GM19043 (cell line): ENCODE data around the gene FBXL7.

Experiments used
- ATAC-seq: cut with Tn5 transposase; IDR thresholded peaks from one replicate; pipeline ENCODE4 v1.9.1; 2021; ENCODE audit warnings: low read depth; ENCODE audit not compliant: unreplicated experiment

Gene FBXL7

DNA sequence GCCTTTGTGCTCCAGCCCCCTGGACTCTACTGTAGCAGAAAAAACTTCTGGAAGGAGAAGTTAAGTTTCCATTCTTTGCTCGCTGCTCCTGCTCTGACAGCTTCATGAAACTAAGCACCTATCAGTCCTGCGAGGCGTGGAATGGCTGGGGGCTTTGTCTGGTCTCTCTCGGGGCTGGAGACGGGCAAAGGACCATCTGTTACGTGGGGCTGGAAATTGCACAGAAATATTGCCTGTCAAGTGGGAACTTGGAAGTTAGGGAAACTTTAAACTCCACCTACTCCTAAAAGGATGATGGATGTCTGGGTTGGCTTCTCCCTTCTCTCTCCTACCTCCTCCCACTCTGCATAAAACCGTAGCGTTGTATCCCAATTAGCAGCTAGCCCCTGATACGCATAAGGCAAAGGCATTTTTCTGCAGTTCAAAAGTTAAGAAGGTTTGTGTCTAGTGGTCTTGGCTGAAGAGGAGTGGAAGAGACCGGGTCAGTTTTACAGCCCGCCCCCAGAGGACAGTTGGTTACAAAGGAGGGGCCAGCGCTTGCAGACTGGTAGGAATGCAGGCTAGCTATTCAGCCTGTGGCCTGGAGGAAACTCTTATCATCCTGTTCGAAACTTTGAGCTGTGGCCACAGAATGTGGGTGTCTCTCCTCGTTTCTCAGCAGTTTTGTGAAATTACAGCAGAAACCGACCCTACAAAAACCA lies 1.3 kb downstream of the FBXL7 start:
- ATAC-seq: no peak

GRCh38 chr5:15502208-15502607 lies 2.2 kb downstream of the FBXL7 start:
- no peak for ATAC-seq

DNA sequence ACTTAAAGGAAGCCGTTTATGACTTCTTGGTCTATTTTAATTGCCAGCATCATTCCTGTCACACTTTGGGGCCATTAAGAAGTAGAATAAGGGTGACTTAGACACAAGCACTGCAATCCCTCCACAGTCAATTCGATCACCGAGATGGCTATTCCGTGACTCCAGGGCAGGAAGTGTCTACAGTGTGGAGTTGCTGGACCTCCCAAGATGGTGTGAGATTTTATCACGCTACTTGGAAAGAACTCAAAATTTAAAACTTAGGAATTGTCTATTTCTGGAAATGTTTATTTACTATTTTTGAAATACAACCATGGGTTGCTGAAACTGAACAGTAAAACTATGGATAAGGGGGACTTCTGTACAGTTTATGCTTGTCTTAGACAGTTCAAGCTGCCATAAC lies 6.2 kb downstream of the FBXL7 start:
- no peak for ATAC-seq

- no peak for ATAC-seq
Observed at GRCh38 chr5:15506897-15507296, 6.9 kb downstream of the FBXL7 start.

DNA sequence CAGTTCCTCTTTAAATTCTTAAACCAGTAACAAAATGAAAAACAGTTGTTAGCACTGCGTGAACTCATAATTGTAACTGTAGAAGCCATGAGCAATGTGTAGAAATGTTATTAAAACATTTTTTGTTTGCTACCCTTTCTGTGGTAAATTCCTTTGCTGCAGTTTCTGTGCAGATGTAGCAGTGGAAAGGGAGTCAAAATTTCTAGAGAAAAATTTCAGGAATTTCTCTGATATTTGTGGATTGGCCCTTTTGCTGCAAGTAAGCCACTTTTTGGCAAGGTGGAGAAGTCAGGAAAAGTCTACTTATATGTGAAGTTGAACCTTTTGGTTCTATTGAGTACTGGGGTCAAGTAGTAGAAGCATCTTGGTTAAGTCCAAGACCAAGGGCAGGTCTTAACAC lies 10.1 kb downstream of the FBXL7 start:
- no peak for ATAC-seq

DNA sequence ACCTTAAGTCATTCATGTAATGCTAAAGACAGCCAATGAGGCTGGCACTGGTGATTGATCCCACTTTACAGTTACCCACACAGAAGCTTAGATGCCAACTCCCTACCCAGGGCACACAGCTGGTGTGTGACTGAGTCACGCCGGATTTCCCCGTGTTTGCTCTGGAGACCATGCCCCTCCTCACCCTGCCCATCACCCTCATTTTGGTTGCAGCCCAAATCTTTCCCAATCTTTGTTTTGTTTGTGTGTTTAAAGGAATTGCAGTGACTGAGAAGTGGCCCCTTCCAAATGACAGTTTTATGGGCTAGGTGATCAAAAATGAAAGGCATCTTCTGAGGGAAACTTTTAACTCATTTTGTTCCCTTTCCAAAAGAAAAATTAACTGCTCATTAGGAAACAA lies 10.9 kb downstream of the FBXL7 start:
- ATAC-seq: no peak

DNA sequence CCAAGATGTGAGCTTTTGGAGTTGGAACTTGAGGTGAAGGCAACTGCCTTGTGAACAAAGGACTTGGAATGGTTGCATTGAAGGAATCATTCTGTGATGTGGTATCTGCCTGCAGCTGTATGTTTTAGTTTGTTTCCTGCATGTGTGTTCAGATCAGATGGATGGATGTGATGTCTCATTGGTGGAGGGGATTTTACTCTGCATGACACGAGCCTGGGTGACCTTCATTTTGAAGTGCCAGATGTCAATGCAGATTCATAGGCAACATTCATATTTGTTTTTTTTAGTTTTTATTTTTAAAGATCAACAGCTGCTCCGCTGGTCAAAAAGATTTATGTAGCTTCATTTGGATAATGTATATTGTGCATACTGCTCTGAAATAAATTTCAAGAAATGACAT lies 13.5 kb downstream of the FBXL7 start:
- no peak for ATAC-seq

GRCh38 chr5:15513911-15514310 lies 13.9 kb downstream of the FBXL7 start:
- ATAC-seq: no peak

GRCh38 chr5:15515229-15515628 lies 15.2 kb downstream of the FBXL7 start:
- no peak for ATAC-seq

- ATAC-seq: no peak
Observed at GRCh38 chr5:15516486-15516885, 16.5 kb downstream of the FBXL7 start.

DNA sequence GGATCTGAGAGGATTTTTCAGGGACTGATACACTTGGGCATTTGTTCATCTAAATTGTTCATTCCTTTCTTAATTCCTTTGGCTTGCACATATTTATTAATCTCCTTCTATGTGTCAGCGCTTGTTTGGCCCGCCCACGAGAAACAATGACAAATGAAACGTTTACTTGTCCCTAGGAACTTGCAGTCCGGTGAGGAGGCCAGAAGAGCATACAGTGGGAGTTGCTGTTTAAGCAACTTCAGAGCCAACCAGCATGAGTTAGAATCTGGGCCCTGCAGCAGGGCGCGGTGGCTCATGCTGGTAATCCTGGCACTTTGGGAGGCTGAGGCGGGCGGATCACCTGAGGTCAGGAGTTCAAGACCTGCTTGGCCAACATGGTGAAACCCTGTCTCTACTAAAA lies 18.8 kb downstream of the FBXL7 start:
- ATAC-seq: no peak

GRCh38 chr5:15520856-15521255 lies 20.9 kb downstream of the FBXL7 start:
- no peak for ATAC-seq

DNA sequence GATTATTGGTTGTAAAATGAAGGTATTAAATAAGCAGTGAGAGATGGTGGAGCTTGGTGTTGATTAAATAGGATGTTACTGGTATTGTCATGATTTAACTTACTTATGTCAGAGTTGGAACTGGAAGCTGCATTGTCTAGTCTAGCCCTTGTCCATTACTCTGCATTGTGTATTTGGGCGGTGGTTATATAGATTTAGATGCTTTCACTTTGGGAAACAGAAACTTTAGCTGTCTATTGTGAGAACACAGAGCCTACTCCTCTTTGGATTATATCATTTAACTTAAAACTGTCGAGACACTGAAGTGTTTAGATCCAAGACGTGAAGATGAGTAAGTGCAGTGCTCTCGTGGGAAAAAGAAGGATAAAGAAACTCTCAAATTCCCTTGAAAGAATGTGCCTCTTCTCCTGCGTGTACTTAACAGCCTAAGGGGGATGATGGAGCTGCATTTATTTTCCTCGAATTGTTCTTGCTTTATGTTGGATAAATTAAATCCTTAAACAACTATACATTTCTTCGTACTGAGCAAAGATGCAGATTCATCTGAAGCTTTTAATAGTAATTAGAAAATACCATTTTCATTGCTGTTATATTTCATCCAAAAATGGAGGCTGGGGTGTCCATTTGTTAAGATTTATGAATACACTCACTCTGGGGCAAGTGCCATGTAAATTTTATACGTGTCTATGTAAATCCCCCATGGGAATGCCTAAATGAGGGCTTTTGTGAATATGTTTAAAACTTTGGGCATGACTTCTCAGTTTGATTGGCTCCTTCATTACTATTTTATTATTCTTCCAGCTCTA lies 21.6 kb downstream of the FBXL7 start:
- ATAC-seq: no peak

GRCh38 chr5:15522187-15522520 lies 22.2 kb downstream of the FBXL7 start:
- no peak for ATAC-seq

- no peak for ATAC-seq
Observed at GRCh38 chr5:15524712-15525111, 24.7 kb downstream of the FBXL7 start.

DNA sequence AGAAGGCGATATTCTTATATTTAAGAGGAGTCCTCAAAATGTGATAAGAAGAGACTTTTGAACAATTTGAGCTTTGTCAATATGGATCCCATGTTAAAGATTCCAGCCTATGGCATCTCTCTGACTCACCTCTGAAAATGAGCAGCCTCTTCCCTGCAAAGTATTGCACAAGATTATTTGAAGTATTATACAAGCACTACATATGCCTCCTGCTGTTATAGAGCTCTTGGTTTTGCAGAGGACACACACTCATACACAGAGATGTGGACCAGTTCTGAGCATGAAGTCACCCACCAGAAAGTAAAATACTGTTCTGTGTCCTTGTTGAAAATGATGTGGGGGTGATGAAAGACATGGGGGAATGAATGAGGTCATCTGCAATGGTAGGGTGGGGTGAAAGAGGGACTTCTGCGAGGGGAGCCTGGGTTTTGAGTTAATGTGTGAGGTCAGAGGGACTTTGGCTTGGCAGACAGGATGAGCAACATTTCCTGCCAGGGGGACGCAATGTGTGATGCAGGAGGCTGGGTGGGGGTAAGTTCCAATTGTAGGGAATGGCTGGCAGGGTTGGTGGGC lies 25.8 kb downstream of the FBXL7 start:
- no peak for ATAC-seq

DNA sequence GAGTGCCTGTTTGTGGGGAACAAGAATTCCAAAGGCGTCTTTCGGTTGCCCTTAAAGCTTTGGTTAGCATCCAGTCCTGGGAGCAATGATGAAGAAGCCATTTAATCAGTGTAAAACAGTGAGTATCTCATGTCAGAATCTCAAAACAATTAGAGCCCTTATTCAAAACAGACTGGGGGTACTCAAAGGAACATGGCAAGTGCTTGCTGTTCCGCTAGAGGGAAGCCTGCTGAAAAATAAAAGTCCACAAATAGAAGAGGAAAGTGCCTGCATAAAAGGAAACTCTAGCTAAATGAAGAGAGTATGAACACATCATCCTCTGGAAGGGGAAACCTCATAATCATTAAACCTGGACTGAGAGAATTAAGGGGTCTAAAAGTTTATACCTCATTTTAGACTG lies 26.4 kb downstream of the FBXL7 start:
- no peak for ATAC-seq

DNA sequence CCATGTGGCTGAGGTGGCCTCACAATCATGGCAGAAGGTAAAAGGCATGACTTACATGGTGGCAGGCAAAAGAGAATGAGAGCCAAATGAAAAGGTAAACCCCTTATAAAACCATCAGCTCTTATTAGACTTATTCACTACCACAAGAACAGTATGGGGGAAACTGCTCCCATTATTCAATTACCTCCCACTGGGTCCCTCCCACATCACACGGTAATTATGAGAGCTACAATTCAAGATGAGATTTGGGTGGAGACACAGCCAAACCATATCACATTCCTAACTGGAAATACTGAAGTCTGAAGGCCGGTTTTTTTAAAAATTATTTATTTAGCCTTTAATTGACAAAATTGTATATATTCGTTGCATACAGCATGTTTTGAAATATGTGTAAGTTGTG lies 28.5 kb downstream of the FBXL7 start:
- no peak for ATAC-seq

DNA sequence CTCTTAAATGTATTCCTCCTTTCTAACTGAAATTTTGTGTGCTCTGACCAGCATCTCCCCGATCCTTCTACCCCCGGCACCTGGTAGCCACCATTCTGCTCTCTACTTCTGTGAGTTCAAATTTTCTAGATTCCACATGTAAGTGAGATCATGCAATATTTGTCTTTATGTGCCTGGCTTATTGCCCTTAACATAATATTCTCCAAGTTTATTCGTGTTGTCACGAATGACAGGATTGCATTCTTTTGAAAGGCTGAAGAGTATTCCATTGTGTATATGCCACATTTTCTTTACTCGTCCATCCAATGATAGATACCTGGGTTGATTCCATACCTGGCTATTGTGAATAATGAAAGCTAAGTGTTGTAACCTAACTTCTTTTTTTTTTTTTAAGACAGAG lies 29.0 kb downstream of the FBXL7 start:
- no peak for ATAC-seq

- no peak for ATAC-seq
Observed at GRCh38 chr5:15529821-15530220, 29.8 kb downstream of the FBXL7 start.

GRCh38 chr5:15533129-15533893 lies 33.3 kb downstream of the FBXL7 start:
- ATAC-seq: no peak
